Activated T-cell treated with anti-CD3 and anti-CD28 coated beads, Interleukin-2, amount 50 U/mL, for 24 hours (primary cell): ENCODE data around the gene TSPAN5.

Experiments
- DNase-seq: peaks from one replicate; pipeline ENCODE4 v3.0.0-alpha.2; 2020
- H3K27ac Mint-ChIP-seq: 2 replicates; pipeline ENCODE4 v1.8.0; 2020; ENCODE audit warnings: mild to moderate bottlenecking, mixed read lengths
- H3K27me3 Mint-ChIP-seq: 2 replicates; pipeline ENCODE4 v1.8.0; 2020; ENCODE audit warnings: mixed read lengths
- H3K36me3 Mint-ChIP-seq: 2 replicates; pipeline ENCODE4 v1.8.0; 2020; ENCODE audit warnings: low read depth, mixed read lengths
- H3K4me1 Mint-ChIP-seq: 2 replicates; pipeline ENCODE4 v1.8.0; 2020; ENCODE audit warnings: low read depth, mixed read lengths
- H3K4me3 Mint-ChIP-seq: 2 replicates; pipeline ENCODE4 v1.8.0; 2020; ENCODE audit warnings: mild to moderate bottlenecking, moderate library complexity, mixed read lengths
- H3K9me3 Mint-ChIP-seq: 2 replicates; pipeline ENCODE4 v1.8.0; 2020; ENCODE audit warnings: mixed read lengths

The TSPAN5 gene

GRCh38 chr4:98625399-98625798 lies 33.0 kb downstream of the TSPAN5 start:
- Mint-ChIP-seq H3K4me1 (peaks cover 74% of the 10 kb centered on the region), H3K27me3 (no peaks in the 10 kb centered on the region), H3K36me3 (no peaks in the 10 kb centered on the region), H3K4me3 (no peak overlapping the region), H3K27ac (no peak overlapping the region), H3K9me3 (no peaks in the 10 kb centered on the region)
- no peak for DNase-seq

GRCh38 chr4:98624642-98625041 lies 33.8 kb downstream of the TSPAN5 start:
- Mint-ChIP-seq H3K36me3 (no peaks in the 10 kb centered on the region), H3K27me3 (no peaks in the 10 kb centered on the region), H3K9me3 (no peaks in the 10 kb centered on the region), H3K27ac (no peak overlapping the region), H3K4me1 (peaks cover 76% of the 10 kb centered on the region), H3K4me3 (no peak overlapping the region)
- DNase-seq: no peak

DNA sequence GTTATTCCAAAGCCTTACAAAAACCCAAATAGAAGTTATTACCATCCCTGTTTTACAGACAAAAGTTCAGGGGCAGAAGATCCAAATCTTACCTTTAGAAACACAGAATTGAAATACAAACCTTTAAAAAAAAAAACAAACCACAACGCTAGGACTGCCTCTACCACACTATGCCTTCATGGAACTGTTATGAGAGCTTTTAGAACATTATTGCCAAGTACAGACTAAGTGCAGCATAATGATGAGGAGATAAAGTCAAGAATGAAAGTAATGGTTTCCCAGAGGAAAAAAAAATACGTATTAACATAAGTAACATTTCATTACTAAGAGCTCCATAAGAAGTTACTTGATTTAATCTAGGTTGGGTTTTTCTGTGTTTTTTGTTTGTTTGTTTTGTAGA lies 34.3 kb downstream of the TSPAN5 start:
- H3K4me1 Mint-ChIP-seq: peaks cover 71% of the 10 kb centered on the region
- no peaks in the 10 kb centered on the region for H3K9me3 Mint-ChIP-seq
- H3K4me3 Mint-ChIP-seq: no peak overlapping the region
- H3K27ac Mint-ChIP-seq: peak overlapping the region; percentile 20
- H3K27me3 Mint-ChIP-seq: no peaks in the 10 kb centered on the region
- no peak for DNase-seq
- no peaks in the 10 kb centered on the region for H3K36me3 Mint-ChIP-seq

DNA sequence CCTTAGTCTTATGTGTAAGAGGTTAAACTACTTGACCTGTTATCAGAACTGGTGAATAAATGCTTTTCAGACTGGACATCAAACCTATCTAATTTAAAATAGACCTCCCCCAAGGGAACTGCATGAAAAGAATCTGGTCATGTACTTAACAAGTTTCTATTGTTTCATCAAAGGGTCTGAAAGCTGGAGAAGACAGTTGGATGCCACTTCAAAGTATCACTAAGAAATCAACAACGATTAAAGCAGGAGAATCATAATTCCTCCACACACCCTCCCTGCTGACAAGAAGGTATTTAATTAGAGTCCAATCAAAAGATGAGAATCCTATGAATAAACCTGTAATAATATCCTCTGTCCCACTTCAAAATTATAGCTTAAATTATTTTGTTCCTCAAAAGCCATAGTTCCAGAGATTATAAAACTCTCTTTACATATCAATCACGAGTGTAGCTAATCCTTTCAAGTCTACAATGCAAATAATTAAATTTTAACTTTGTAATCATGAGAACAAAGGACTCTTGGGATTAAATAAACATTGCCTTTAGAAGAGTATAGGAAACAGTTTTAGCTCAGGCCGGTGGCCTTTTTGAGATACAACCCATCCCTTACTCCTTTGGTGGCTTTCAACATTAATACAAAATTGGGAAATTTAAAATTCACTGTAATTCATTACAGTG lies 35.1 kb downstream of the TSPAN5 start:
- no peaks in the 10 kb centered on the region for H3K27me3 Mint-ChIP-seq
- H3K36me3 Mint-ChIP-seq: no peaks in the 10 kb centered on the region
- H3K4me1 Mint-ChIP-seq: peaks cover 67% of the 10 kb centered on the region
- DNase-seq: no peak
- H3K9me3 Mint-ChIP-seq: no peaks in the 10 kb centered on the region
- no peak overlapping the region for H3K4me3 Mint-ChIP-seq
- H3K27ac Mint-ChIP-seq: no peak overlapping the region

DNA sequence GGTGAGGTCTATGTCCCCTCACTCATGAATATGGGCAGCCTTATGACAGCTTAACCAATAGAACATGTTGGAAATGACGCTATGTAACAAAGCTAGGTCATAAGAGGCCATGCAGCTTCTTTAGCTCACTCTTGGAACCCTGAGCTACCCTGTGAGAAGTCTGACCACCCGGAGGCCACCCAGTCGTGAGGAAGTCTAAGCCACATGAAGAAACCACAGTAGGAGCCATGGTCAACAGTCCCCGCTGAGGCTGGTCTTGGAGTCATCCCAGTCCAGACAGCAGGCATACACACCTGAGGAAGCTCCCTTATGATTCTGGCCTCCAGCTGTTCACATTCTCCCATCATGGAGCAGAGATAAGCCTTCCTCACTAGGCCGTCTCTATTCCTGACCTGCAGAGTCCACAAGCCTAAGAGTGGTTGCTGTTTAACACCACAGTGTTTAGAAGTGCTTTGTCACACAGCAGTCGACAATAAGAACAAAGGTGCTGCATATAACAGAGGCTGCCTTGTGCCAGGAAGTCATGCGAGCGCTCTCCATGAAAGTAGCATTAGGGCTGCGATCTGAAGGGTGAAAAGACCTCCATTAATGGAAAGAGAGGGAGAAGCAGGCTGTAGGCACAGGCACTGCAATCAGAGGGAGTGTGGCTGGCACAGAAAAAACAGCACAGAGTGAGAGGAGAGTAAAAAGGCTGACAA lies 38.2 kb downstream of the TSPAN5 start:
- H3K9me3 Mint-ChIP-seq: no peaks in the 10 kb centered on the region
- DNase-seq: no peak
- H3K4me3 Mint-ChIP-seq: no peak overlapping the region
- H3K4me1 Mint-ChIP-seq: peaks cover 56% of the 10 kb centered on the region
- no peaks in the 10 kb centered on the region for H3K27me3 Mint-ChIP-seq
- no peak overlapping the region for H3K27ac Mint-ChIP-seq
- no peaks in the 10 kb centered on the region for H3K36me3 Mint-ChIP-seq

- no peak overlapping the region for H3K27ac Mint-ChIP-seq
- H3K4me1 Mint-ChIP-seq: peaks cover 53% of the 10 kb centered on the region
- H3K4me3 Mint-ChIP-seq: no peak overlapping the region
These were observed 39.2 kb downstream of the TSPAN5 start for GRCh38 chr4:98619180-98619579.

DNA sequence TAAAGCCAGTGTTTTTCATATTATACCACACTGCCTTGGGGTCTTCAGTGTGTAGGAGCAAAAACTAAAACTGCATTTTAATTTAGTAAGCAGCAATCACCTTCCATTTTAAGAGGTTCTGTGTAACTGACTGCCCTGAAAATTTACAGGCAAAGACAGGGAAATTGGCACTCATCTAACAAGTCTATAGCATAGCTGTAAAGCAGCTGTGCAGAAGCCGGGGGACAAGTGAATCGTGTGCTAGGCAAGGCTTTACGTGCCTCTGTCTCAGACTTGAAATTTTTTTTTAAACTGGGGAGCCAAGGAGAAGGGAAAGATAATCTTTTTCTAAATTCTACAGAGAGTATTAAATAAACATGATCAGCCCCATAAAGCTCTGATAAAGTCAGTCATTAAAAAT lies 39.7 kb downstream of the TSPAN5 start:
- Mint-ChIP-seq H3K36me3 (no peaks in the 10 kb centered on the region), H3K4me1 (peaks cover 55% of the 10 kb centered on the region), H3K27ac (no peak overlapping the region), H3K9me3 (no peaks in the 10 kb centered on the region), H3K27me3 (no peaks in the 10 kb centered on the region), H3K4me3 (no peak overlapping the region)
- DNase-seq: no peak

More at GRCh38 chr4:98619180-98619579, 39.2 kb downstream of the TSPAN5 start:
- H3K36me3 Mint-ChIP-seq: no peaks in the 10 kb centered on the region
- H3K27me3 Mint-ChIP-seq: no peaks in the 10 kb centered on the region
- DNase-seq: no peak
- no peaks in the 10 kb centered on the region for H3K9me3 Mint-ChIP-seq

DNA sequence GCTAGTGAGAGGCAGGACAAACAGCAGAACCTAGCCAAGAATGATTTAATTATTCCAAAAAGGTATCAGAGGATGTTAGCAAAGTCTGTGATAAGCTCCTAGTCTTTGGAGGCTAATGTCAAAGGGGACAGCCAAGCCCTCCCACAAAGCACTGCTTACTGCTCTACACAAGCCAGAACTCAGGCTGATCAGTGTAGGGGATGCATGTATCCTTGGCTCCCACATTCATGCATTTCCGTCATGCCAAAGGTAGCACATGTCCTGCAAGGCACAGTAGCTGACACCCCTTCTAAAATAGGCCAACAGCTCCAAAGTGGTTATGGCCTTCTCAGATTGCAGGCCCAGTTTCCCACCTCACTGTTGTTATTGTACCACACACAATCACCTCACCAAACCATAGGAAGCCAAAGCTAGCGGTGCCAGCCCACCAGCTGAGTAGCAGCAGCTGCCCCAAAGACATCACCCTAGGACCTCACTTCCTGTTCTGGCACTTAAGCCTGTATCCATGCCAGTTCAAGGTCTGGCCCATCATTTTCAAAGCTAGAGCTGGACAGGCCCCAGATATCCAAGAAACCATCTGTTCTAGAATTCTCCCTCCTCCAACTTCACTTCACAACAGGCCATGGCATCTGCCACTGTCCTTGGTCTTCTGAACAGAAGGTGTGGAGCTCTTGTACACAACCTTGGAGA lies 40.9 kb downstream of the TSPAN5 start:
- no peaks in the 10 kb centered on the region for H3K36me3 Mint-ChIP-seq
- DNase-seq: no peak
- no peaks in the 10 kb centered on the region for H3K9me3 Mint-ChIP-seq
- H3K4me3 Mint-ChIP-seq: no peak overlapping the region
- H3K4me1 Mint-ChIP-seq: peaks cover 60% of the 10 kb centered on the region
- H3K27me3 Mint-ChIP-seq: no peaks in the 10 kb centered on the region
- no peak overlapping the region for H3K27ac Mint-ChIP-seq

DNA sequence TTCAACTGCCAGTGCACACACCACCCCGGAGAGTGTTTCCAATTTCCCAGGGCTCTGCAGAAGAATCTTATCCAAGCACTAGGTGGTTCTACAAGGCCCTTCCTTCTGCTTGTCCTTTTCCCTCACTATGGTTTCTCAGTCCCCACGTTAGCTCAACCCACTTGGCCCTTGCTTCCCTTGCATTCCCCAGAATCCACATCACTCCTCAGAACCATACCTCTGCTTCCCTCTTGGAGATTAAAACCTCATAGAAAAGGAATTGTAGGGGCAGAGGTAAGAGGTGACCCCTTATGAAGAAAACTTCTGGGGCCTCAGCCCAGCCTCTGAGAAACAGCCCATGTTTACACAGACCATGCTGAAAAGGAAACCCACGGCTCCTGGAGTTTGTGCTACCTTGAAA lies 42.4 kb downstream of the TSPAN5 start:
- Mint-ChIP-seq H3K27me3 (no peaks in the 10 kb centered on the region), H3K9me3 (no peaks in the 10 kb centered on the region), H3K36me3 (no peaks in the 10 kb centered on the region), H3K4me3 (no peak overlapping the region), H3K4me1 (peaks cover 65% of the 10 kb centered on the region), H3K27ac (no peak overlapping the region)
- DNase-seq: no peak

DNA sequence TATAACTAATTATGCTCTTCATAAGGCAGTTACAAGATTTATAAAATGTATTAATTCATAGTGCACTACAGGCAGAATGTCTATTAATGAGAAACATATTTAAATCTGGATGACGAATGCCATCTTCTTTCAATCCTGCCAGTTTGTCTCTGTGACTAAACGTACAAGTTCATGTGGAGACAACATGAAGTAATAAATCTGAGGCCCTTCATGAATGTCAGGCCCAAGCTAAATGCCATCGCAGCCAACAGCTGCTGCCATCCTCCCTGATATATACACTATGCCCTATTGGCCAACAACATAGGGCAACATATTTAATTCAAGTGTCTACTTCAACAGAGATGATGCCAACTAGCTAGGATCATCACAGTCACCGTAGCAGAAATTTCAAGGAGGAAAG lies 43.7 kb downstream of the TSPAN5 start:
- DNase-seq: no peak
- H3K4me1 Mint-ChIP-seq: peaks cover 68% of the 10 kb centered on the region
- H3K36me3 Mint-ChIP-seq: no peaks in the 10 kb centered on the region
- H3K27ac Mint-ChIP-seq: no peak overlapping the region
- no peaks in the 10 kb centered on the region for H3K27me3 Mint-ChIP-seq
- H3K9me3 Mint-ChIP-seq: no peaks in the 10 kb centered on the region
- no peak overlapping the region for H3K4me3 Mint-ChIP-seq

- no peaks in the 10 kb centered on the region for H3K27me3 Mint-ChIP-seq
- DNase-seq: no peak
- no peaks in the 10 kb centered on the region for H3K36me3 Mint-ChIP-seq
- H3K9me3 Mint-ChIP-seq: no peaks in the 10 kb centered on the region
- H3K27ac Mint-ChIP-seq: no peak overlapping the region
- H3K4me3 Mint-ChIP-seq: no peak overlapping the region
- H3K4me1 Mint-ChIP-seq: peaks cover 73% of the 10 kb centered on the region
These were observed 44.3 kb downstream of the TSPAN5 start for GRCh38 chr4:98614094-98614493.

DNA sequence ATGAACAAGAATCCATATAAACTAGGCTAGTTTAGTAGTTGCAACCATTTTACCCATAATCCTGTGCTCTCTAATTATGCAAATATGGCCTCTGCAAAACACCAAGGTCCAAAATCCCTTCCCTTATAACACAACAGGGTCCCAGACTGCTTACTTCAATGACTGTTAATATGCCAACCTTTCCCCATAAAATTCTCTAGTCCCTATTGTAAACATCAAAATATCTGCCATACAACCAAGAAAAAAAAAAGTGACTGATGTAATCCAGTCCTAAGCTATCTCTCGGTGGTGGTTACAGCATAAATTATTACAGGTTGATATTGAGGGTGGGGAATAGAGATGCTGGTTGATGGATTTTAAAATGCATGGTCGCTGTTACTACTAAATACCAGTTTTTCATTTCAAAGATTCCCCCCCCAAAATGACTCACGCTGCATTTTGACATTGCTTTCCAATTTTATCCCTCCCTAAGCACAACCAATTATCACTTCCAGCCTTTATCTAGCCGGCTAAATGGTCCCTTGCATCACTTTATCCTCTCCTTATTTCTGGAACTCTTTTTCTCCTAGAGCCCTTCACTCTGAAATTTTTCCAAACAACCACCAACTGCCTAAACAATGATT lies 44.8 kb downstream of the TSPAN5 start:
- Mint-ChIP-seq H3K36me3 (no peaks in the 10 kb centered on the region), H3K4me1 (peaks cover 79% of the 10 kb centered on the region), H3K27ac (no peak overlapping the region), H3K9me3 (no peaks in the 10 kb centered on the region), H3K4me3 (no peak overlapping the region), H3K27me3 (no peaks in the 10 kb centered on the region)
- no peak for DNase-seq

GRCh38 chr4:98612318-98613250 lies 45.8 kb downstream of the TSPAN5 start:
- DNase-seq: no peak
- H3K4me1 Mint-ChIP-seq: peaks cover 80% of the 10 kb centered on the region
- no peaks in the 10 kb centered on the region for H3K27me3 Mint-ChIP-seq
- H3K36me3 Mint-ChIP-seq: no peaks in the 10 kb centered on the region
- H3K4me3 Mint-ChIP-seq: peak overlapping the region; percentile 5
- no peaks in the 10 kb centered on the region for H3K9me3 Mint-ChIP-seq
- peak overlapping the region; percentile 64 for H3K27ac Mint-ChIP-seq
